Measurements from ENCODE around the gene ARMC7.

The ARMC7 gene

GRCh38 chr17:75079023-75079373 lies 30.8 kb upstream of the ARMC7 start:
- no peaks in the 10 kb centered on the region for H3K9me2 ChIP-seq (replicated peaks; ENCODE audit: insufficient read depth, low read length)
- H3K9ac ChIP-seq (ENCODE audit: low read length), result no peak overlapping the region
- no peak overlapping the region for H3K27ac ChIP-seq (ENCODE audit: low read length)
- H3K79me2 ChIP-seq (ENCODE audit: low read length), result no peaks in the 10 kb centered on the region
- H3K27me3 ChIP-seq (replicated peaks; ENCODE audit: insufficient read depth, low read length), result no peaks in the 10 kb centered on the region
- no peak overlapping the region for H2AFZ ChIP-seq (ENCODE audit: low read length)
- TF ChIP-seq CTCF (IDR thresholded peaks at IDR 0.05; ENCODE audit: low read length) (no peak), EZH2 (optimal IDR thresholded peaks at IDR 0.05; ENCODE audit: low read depth, low read length) (no peak), EZH2phosphoT487 (IDR thresholded peaks at IDR 0.05; ENCODE audit: low read length) (no peak)
- no peaks in the 10 kb centered on the region for H3K9me3 ChIP-seq (replicated peaks; ENCODE audit: insufficient read depth, low read length)
- peaks cover 1% of the 10 kb centered on the region; the same call in 1 of the 2 replicates for H3K4me1 ChIP-seq (ENCODE audit: low read length)
- no peak overlapping the region for H3K4me2 ChIP-seq (ENCODE audit: low read depth, low read length)
- DNase-seq, result no peak
- H3K4me3 ChIP-seq (ENCODE audit: low read length), result no peak overlapping the region
- H4K20me1 ChIP-seq (ENCODE audit: insufficient read depth, low read length), result no peaks in the 10 kb centered on the region
- H3K36me3 ChIP-seq (replicated peaks; ENCODE audit: insufficient read depth, low read length), result no peaks in the 10 kb centered on the region
- no peaks in the 10 kb centered on the region; the same call in 1 of the 2 replicates for H3F3A ChIP-seq (ENCODE audit: insufficient read depth, low read length)

- H3K9ac ChIP-seq (ENCODE audit: low read length), result no peak overlapping the region
- H3K4me1 ChIP-seq (ENCODE audit: low read length), result peaks cover 5% of the 10 kb centered on the region; the same call in 1 of the 2 replicates
- H4K20me1 ChIP-seq (ENCODE audit: insufficient read depth, low read length), result no peaks in the 10 kb centered on the region
- H2AFZ ChIP-seq (ENCODE audit: low read length), result no peak overlapping the region
- H3K9me2 ChIP-seq (replicated peaks; ENCODE audit: insufficient read depth, low read length), result no peaks in the 10 kb centered on the region
- H3K79me2 ChIP-seq (ENCODE audit: low read length), result no peaks in the 10 kb centered on the region
- no peaks in the 10 kb centered on the region for H3K9me3 ChIP-seq (replicated peaks; ENCODE audit: insufficient read depth, low read length)
- H3K27ac ChIP-seq (ENCODE audit: low read length), result no peak overlapping the region
- no peaks in the 10 kb centered on the region for H3K36me3 ChIP-seq (replicated peaks; ENCODE audit: insufficient read depth, low read length)
- no peak for TF ChIP-seq EZH2phosphoT487 (IDR thresholded peaks at IDR 0.05; ENCODE audit: low read length)
- no peak for TF ChIP-seq EZH2 (optimal IDR thresholded peaks at IDR 0.05; ENCODE audit: low read depth, low read length)
- no peak for TF ChIP-seq CTCF (IDR thresholded peaks at IDR 0.05; ENCODE audit: low read length)
- H3K27me3 ChIP-seq (replicated peaks; ENCODE audit: insufficient read depth, low read length), result no peaks in the 10 kb centered on the region
- no peak for DNase-seq
- H3K4me2 ChIP-seq (ENCODE audit: low read depth, low read length), result no peak overlapping the region
- H3F3A ChIP-seq (ENCODE audit: insufficient read depth, low read length), result no peaks in the 10 kb centered on the region; the same call in 1 of the 2 replicates
- no peak overlapping the region for H3K4me3 ChIP-seq (ENCODE audit: low read length)
These were observed 27.9 kb upstream of the ARMC7 start for GRCh38 chr17:75081611-75082540.

DNA sequence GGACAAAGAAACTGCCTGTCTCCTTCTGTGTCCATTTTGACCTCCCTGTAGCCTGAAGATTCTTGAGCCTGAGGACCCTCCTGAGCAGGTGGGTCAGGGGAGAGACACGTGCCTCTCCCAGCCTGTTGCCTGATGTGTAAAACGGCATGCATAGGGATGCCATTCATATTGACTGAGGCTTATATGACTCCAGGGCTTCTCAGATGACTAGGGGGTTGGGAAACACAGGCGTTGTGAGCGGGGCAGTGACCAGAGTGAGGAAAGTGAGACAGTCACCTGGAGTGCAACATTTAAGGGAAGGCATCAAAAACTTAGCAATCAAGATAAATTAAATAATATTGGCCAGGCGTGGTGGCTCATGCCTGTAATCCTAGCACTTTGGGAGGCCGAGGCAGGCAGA lies 27.1 kb upstream of the ARMC7 start:
- Histone ChIP-seq H3K79me2 (ENCODE audit: low read length) (no peaks in the 10 kb centered on the region), H3K4me1 (ENCODE audit: low read length) (peaks cover 5% of the 10 kb centered on the region; the same call in 1 of the 2 replicates), H3K27ac (ENCODE audit: low read length) (no peak overlapping the region), H3K4me2 (ENCODE audit: low read depth, low read length) (no peak overlapping the region), H4K20me1 (ENCODE audit: insufficient read depth, low read length) (no peaks in the 10 kb centered on the region), H3K9ac (ENCODE audit: low read length) (no peak overlapping the region), H3K36me3 (replicated peaks; ENCODE audit: insufficient read depth, low read length) (no peaks in the 10 kb centered on the region), H2AFZ (ENCODE audit: low read length) (no peak overlapping the region), H3K9me2 (replicated peaks; ENCODE audit: insufficient read depth, low read length) (no peaks in the 10 kb centered on the region), H3K9me3 (replicated peaks; ENCODE audit: insufficient read depth, low read length) (no peaks in the 10 kb centered on the region), H3K4me3 (ENCODE audit: low read length) (no peak overlapping the region), H3K27me3 (replicated peaks; ENCODE audit: insufficient read depth, low read length) (no peaks in the 10 kb centered on the region), H3F3A (ENCODE audit: insufficient read depth, low read length) (no peaks in the 10 kb centered on the region; the same call in 1 of the 2 replicates)
- TF ChIP-seq CTCF (IDR thresholded peaks at IDR 0.05; ENCODE audit: low read length) (no peak), EZH2 (optimal IDR thresholded peaks at IDR 0.05; ENCODE audit: low read depth, low read length) (no peak), EZH2phosphoT487 (IDR thresholded peaks at IDR 0.05; ENCODE audit: low read length) (no peak)
- DNase-seq, result no peak
